ENCODE data around the gene TET2. TPM values are rescaled to one million over a fixed set of nuclear protein-coding genes. Genes with fewer than 3 reads are reported as not detected.

TET2 gene
- total RNA-seq, 2 experiments from 2014 or later = 0.19 TPM; not detected in 1

DNA sequence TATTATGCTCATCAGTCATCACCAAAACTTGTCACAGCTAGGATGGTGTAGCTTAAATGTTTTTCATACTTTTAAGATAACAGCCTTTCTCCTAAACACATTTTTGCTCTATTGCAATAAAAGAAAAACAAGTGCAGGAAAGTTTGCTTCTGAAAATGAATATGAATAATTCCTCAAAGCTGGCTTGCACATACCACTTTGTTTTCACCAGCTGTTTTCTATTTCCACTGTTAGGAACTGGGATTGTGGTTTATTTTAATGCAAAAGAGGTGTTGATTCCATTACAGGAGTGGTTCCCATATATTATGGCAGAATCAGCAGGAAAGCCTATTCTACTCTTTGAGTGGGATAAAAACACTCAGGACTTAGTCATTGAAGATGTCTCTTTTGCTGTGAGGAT, 181.3 kb downstream of the TET2 start:
- no peak for DNase-seq (ENCODE audit: low spot score)
- ChIA-PET POLR2A (interaction anchor here (0.7 to 0.9 kb wide), 2 partner anchors 23 to 254 kb away, joined by 3 read pairs; no protein-coding TSS in a partner anchor), CTCF (ENCODE audit: unreplicated experiment) (no interaction called here)
- intact Hi-C loops (cut with micrococcal nuclease; ENCODE audit: unreplicated experiment) = no loop called here
- H3K4me3 ChIP-seq (ENCODE audit: low read depth, low read length, poor library complexity, severe bottlenecking) = no peak overlapping the region
- no peaks in the 10 kb centered on the region for H3K9me2 ChIP-seq (ENCODE audit: insufficient read depth, low read length)
- H3K27ac ChIP-seq (ENCODE audit: low read depth, low read length, poor library complexity, severe bottlenecking) = no peak overlapping the region
- no peak for TF ChIP-seq EZH2phosphoT487 (IDR thresholded peaks at IDR 0.05; ENCODE audit: borderline replicate concordance, low read depth, low read length)
- no peaks in the 10 kb centered on the region for H3K4me1 ChIP-seq (ENCODE audit: insufficient read depth, low read length, poor library complexity, severe bottlenecking)
- H3K4me2 ChIP-seq (ENCODE audit: low read length) = no peak overlapping the region
- H3K36me3 ChIP-seq (ENCODE audit: insufficient read depth, low read length) = no peaks in the 10 kb centered on the region
- no peaks in the 10 kb centered on the region for H3K79me2 ChIP-seq (ENCODE audit: insufficient read depth, low read depth, low read length)
- H4K20me1 ChIP-seq (ENCODE audit: insufficient read depth, low read length) = no peaks in the 10 kb centered on the region
- no peak overlapping the region for H2AFZ ChIP-seq (ENCODE audit: low read length)
- H3K9me3 ChIP-seq (ENCODE audit: low read length) = no peaks in the 10 kb centered on the region
- no TSS peak for BruUV-seq (replicated peaks)

DNA sequence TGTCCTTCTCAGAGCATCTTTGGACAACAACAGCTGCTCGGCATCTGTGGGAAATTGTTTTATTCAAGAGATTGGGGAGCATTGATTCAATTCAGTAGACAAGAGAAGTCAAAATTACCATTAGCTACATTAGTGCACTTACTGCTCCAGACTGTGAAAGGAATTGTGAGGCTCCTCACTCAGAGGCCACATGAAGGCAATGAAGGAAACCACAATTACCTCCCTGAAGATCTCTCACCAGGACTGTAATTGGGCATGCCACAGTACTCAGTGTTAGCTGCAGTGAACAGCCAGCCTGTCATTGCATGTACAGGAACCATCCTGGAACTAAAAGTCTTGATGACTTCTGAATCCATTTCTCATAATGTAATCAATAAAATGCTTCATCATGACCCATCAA, 182.4 kb downstream of the TET2 start:
- H4K20me1 ChIP-seq (ENCODE audit: insufficient read depth, low read length) = no peaks in the 10 kb centered on the region
- TF ChIP-seq CTCF (conservative IDR thresholded peaks at IDR 0.05; ENCODE audit: low read length) = no peak
- H3K4me2 ChIP-seq (ENCODE audit: low read length) = no peak overlapping the region
- no peak overlapping the region for H3K4me3 ChIP-seq (ENCODE audit: low read depth, low read length, poor library complexity, severe bottlenecking)
- intact Hi-C loops (cut with micrococcal nuclease; ENCODE audit: unreplicated experiment) = no loop called here
- H3K27ac ChIP-seq (ENCODE audit: low read depth, low read length, poor library complexity, severe bottlenecking) = no peak overlapping the region
- ChIA-PET CTCF (ENCODE audit: unreplicated experiment) (no interaction called here), POLR2A (interaction anchor here (0.7 kb wide), 1 partner anchor 105 kb away, joined by 3 read pairs; no protein-coding TSS in a partner anchor)
- DNase-seq (ENCODE audit: low spot score) = no peak
- no peaks in the 10 kb centered on the region for H3K4me1 ChIP-seq (ENCODE audit: insufficient read depth, low read length, poor library complexity, severe bottlenecking)
- H3K79me2 ChIP-seq (ENCODE audit: insufficient read depth, low read depth, low read length) = no peaks in the 10 kb centered on the region
- H2AFZ ChIP-seq (ENCODE audit: low read length) = no peak overlapping the region
- BruUV-seq (replicated peaks) = no TSS peak
- H3K9me3 ChIP-seq (ENCODE audit: low read length) = no peaks in the 10 kb centered on the region
- H3K36me3 ChIP-seq (ENCODE audit: insufficient read depth, low read length) = no peaks in the 10 kb centered on the region
- H3K9me2 ChIP-seq (ENCODE audit: insufficient read depth, low read length) = no peaks in the 10 kb centered on the region

Small RNA genes within 50 kb of the gene (small RNA-seq; reads per million reads assigned to genes)
- gene RF00322 (not detected), gene RN7SL89P (not detected)
